Activated T-helper 1 cell treated with Interleukin-2 at 50 U/mL for 16 hours (primary cell): ENCODE results near the gene JMJD1C.
"Not testable (repeated sequence)": the region's sequence is repeated elsewhere in the genome, so short reads cannot be mapped to it uniquely, and the experiment has no call there.

Experiments used
- DNase-seq: peaks from one replicate; pipeline ENCODE4 v3.0.0-alpha.2; 2020; ENCODE audit warnings: low read depth

JMJD1C gene

GRCh38 chr10:63297941-63298340, 167.8 kb downstream of the JMJD1C start:
- no peak for DNase-seq

GRCh38 chr10:63294781-63295180, 171.0 kb downstream of the JMJD1C start:
- no peak for DNase-seq

DNA sequence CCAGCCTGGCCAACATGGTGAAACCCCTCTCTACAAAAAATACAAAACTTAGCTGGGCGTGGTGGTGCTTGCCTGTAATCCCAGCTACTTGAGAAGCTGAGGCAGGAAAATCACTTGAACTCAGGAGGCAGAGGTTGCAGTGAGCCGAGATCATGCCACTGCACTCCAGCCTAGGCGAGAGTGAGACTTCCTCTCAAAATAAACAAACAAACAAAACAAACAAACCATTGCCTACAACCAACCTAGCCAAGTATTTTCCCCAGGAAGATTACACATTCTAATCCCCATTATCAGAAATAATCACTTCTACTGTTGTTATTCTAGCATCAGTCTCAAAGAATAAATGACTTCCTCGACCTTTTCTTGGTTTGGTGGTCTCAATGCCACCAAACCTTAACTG, 172.9 kb downstream of the JMJD1C start:
- not testable (repeated sequence) for DNase-seq

DNA sequence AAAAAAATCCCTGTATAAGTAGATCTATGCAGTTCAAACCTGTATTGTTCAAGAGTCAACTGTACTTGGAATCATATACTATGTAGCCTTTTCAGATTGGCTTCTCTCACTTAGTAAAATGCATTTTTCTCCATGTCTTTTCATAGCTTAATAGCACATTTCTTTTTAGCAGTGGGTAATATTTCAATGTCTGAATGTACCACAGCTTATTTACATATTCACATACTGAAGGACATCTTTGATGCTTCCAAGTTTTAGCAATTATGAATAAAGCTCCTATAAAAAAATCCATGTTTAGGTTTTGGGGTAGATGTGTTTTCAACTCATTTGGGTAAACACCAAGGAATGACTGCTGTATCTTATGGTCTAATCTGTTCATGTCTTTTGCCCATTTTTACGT, 177.6 kb downstream of the JMJD1C start:
- DNase-seq = no peak

DNA sequence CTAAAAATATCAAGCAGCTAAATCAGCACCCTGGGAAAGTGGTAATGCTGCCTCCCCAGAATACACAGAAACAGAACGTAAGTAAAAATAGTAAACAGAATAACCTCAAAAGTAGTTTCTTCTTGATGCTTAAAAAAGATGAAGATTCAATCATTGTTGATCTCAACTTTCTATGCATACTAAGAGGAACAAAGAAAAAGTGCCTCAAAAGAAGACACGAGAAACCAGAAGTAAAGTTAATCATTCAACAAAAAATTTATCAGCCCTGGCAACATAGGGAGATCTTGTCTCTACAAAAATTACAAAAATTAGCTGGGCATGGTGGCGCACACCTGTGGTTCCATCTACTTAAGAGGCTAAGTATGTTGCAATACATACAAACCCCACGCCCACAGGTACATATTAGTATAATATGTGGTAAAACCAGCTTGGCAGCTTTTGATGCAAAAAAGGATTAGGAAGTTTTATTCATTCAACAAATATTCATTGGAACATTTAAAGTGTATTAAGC, 179.0 kb downstream of the JMJD1C start:
- no peak for DNase-seq

DNA sequence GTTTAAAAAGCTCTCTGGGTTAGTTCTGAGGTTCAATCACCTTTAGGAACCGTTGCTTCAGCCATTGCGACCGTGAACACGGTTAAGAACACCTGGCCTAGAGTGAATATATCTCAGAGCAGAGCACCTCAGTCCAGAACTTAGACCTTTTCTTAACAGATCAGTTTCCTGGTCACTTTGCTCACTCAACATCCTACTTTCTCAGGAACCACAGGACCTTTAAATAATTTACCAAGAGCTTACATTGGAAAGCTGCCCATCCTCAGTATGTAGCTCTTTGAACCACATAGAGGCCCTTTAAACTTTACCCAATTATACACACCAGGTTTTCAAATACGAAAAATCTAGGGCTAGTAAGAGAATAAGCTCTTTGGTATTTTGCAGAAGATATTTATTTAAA, 179.4 kb downstream of the JMJD1C start:
- no peak for DNase-seq

- DNase-seq = not testable (repeated sequence)
Measured at GRCh38 chr10:63283901-63284300, 181.9 kb downstream of the JMJD1C start.

- DNase-seq = no peak
Measured at GRCh38 chr10:63283093-63283492, 182.7 kb downstream of the JMJD1C start.

- DNase-seq = no peak
Measured at GRCh38 chr10:63281967-63282366, 183.8 kb downstream of the JMJD1C start.

DNA sequence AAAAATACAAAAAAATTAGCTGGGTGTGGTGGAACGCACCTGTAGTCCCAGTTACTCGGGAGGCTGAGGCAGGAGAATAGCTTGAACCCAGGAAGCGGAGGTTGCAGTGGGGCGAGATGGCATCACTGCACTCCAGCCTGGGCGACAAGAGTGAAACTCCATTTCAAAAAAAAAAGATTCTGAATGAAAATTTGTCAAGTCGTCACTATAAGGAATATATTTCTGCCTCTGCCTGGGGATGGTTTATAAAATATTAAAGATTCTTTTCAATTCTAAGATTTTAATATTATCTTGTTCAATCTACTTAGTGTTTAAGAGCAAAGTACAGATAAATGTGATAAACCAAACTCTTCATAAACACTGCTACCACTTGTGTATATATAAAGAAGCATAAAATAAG, 185.4 kb downstream of the JMJD1C start:
- DNase-seq = no peak

GRCh38 chr10:63275094-63275493, 190.7 kb downstream of the JMJD1C start:
- DNase-seq = no peak

DNA sequence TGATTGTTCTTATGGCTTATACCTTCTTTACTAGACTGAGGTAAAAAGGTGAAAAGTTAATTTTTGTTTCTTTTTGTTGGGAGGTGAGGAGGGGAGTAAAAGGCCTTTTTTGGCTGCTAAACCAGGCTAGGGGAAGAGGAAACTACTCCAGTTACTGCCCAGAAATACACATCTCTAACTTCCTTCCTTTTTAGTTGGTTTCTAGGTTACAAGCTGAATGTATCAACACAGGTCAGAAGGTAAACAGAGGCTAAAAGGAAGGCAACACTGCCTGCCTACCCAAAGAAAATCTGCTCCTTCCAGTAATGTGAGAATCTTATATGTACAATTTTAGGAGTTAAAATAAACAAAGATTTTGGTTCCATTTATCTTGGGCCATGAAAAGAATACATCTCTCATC, 192.2 kb downstream of the JMJD1C start:
- DNase-seq = no peak

- DNase-seq = peak; percentile 59
Measured at GRCh38 chr10:63268798-63269503, 196.8 kb downstream of the JMJD1C start.

DNA sequence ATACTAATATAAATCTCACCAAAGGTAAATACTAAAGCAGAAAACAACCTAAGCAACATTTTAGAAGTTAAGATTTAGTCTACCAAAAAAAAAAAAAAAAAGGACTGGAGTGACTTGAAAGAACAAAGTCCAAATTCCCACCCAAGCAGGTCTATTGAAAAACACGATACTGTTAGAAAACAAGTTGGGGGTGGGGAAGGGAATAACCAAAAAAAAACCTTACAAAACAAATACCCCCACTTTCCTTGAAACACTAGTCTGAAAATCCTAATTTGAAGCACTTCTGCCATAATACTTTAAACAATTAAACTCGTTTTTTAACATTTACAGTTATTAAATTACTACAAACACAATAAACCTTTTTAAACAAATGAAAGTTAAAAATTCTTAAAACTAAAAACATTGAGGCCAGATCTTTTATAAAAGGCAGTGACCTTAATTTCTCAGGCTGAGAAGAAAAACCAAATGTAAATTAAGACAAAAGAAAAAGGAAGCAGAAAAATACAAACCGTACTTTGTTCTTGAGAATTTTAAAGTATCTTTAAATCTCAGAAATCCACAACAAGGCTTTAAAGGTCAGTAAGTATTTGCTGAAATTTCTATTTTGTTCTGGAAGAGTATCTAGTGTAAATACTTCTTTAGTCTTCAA, 197.5 kb downstream of the JMJD1C start:
- DNase-seq = no peak

DNA sequence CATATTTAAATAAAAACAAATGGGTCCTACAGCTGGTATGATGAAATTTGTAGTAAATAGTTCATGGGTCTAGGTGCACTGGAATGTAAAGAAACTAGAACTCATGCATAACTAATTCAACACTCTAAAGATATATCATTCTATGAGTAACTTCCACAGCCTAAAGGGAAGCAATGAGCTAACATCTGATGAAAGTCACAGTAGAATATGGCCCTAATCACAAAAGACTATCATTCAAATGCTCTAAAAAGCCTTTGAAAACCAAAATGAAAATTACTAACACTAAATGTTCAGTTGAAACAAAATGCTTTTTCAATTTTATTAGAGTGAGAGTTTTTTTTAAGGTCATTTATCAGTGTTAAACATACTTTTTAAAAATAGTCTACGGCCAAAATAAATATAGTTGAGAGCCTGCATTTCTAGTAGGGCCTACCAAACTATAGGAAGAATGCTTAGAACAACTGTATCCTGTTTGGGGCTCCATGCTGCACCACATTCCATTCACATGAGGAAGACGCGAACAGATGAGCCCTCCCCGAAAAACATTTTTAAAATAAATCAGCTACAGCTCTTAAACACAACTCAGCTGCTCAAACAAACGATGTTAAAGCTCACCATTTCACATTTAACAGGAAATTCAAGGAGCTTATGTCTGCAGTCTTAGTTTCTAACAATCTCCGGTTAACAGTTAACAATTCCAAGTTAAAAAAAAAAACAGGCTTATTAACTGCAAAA, 198.2 kb downstream of the JMJD1C start:
- DNase-seq = no peak

- DNase-seq = no peak
Measured at GRCh38 chr10:63266391-63267316, 199.1 kb downstream of the JMJD1C start.

- no peak for DNase-seq
Measured at GRCh38 chr10:63265683-63266235, 200.0 kb downstream of the JMJD1C start.

GRCh38 chr10:63265222-63265617, 200.6 kb downstream of the JMJD1C start:
- no peak for DNase-seq

GRCh38 chr10:63264617-63265221, 201.1 kb downstream of the JMJD1C start:
- no peak for DNase-seq

- no peak for DNase-seq
Measured at GRCh38 chr10:63262430-63263073, 203.2 kb downstream of the JMJD1C start.

GRCh38 chr10:63261496-63261895, 204.3 kb downstream of the JMJD1C start:
- no peak for DNase-seq
